GM21526 (cell line): ENCODE data around the gene PPM1K.

Source experiments
- ATAC-seq: cut with Tn5 transposase; IDR thresholded peaks from one replicate; pipeline ENCODE4 v1.9.1; 2021; ENCODE audit warnings: moderate library complexity; ENCODE audit not compliant: unreplicated experiment, low FRiP score

The PPM1K gene

DNA sequence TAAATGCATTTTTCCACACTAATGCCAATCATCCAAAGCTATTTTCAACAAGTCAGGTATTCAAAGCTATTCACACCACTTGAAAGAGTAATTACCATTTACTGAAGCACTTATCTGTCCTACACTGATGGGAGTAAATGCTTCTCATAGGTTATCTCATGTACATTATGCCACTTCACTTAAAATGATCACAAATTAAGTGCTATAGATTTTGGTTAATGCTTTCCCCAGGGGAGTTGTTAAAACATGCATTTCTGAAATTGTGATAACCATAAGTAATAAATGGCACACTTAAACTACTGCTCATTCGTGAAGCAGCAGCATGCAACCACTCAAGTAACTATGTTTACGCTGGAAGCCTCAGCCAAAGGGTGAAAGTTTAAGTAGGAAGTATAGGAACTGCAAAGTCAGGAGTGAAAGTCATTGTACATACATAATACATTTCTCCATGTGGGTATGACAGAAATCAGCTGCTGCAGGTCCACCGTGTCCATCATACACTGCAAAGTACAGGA is 6.6 kb downstream of the PPM1K start:
- ATAC-seq, result no peak

DNA sequence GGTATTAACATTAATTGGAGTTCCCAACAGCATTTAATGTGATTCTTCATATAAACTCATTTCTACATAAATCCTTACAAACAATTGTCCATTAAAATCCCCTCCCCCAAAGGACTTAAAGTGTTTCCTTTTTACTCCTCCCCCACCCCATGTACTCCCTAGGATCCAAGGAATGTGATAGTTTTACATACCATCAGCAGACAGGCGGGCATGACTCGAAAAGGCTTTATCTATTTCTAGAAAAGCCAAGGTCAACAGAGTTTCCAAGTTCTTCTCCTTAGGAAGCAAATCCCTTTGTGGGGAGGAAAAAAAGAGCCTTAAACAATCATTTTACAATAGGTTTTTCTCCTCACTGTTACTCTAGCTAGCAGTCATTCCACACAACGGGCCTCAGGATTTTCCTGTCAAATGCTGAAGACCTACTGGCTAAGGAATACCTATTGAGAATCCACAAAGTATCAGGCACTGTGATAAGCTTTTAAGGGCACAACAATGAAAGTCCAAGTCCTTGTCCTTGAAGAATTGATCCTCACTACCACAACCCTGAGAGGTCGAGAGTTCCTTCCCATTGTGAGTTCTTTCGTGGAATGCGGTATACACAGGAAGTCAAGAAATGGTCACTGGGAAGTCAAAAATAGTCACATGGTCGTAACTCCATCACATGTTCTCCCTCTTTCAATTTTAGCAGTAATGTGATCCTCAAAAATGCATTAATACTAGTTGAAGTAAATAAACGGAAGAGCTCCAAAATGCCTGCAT is 7.2 kb downstream of the PPM1K start:
- ATAC-seq, result no peak

- no peak for ATAC-seq
Measured at GRCh38 chr4:88275949-88276515, 8.3 kb downstream of the PPM1K start.

GRCh38 chr4:88275516-88275915 is 8.8 kb downstream of the PPM1K start:
- peak; percentile 45 for ATAC-seq

DNA sequence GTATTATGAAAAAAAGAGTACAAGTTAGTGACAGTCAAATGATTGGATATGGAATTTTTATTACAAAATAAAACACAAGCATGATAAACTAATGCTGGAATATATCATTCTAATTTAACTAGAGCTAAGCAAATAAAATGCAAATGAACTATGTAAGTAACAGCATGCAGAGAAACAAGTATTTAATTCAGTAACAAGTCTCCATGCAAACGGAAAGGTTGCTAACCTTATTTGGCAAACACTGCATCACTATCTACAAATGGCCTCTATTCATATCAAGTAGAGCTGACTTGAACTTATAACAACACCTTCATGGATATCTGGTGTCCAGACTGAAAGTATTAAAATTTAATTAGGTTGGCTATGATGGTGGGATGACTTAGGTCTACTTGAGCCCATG is 15.4 kb downstream of the PPM1K start:
- no peak for ATAC-seq

GRCh38 chr4:88264336-88264735 is 20.0 kb downstream of the PPM1K start:
- ATAC-seq, result no peak

GRCh38 chr4:88257726-88258125 is 26.6 kb downstream of the PPM1K start:
- ATAC-seq, result no peak

DNA sequence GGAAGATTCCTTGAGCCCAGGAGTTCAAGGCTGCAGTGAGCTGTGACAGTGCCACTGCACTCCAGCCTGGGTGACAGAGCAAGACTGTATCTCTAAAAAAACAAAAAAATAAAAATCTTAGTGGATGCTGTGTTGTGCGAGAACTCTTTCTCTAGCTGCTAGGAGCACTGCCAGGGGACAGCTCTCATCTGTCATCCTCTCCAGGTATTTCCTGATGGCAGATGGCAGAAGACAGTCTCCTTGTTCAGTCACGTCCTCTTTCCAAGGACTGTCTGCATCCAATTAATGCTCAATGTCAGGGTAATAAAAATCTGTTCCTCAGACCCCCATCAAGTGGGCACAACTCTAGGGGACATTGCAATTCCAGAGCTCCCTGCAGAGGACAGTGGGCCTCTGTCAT is 29.2 kb downstream of the PPM1K start:
- no peak for ATAC-seq

DNA sequence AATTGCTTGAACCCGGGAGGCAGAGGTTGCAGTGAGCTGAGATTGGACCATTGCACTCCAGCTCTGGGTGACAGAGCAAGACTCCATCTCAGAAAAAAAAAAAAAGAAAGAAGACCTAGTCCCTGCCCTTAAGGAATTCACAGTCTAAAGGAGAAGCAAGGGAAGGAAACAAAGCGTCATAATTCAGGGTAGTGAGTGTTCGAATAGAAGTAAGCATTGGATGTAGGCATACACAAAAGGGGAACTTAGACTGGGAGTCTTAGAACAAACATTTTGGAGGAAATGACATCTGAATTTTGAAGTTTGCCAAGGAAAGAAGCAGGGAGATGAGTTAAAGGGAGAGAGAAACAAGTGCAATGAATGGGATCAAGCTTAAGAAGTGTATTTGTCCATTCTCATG is 32.4 kb downstream of the PPM1K start:
- ATAC-seq, result no peak

- ATAC-seq, result no peak
Measured at GRCh38 chr4:88247148-88247547, 37.2 kb downstream of the PPM1K start.

- ATAC-seq, result no peak
Measured at GRCh38 chr4:88246600-88246999, 37.8 kb downstream of the PPM1K start.

GRCh38 chr4:88244816-88245579 is 39.4 kb downstream of the PPM1K start:
- ATAC-seq, result no peak

DNA sequence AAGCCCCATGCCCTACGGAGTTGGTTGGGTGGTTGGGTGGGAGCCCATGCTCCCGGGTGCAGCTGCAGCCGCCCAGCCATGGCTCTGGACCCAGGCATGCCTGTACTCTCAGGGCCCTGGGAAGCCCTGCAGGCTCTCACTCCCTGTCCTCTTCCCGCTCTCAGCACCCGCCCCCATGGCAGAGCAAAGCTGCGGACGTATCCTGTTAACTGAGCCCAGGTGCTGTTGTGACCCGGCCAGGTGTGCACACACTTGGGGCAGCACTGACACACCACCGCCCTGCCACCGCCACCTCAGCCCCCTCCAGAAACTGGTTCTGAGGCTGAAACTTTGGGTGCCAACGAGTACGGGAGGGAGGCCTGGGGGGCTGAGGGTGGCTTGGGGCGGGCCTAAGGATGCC is 40.3 kb downstream of the PPM1K start:
- ATAC-seq, result no peak

- ATAC-seq, result no peak
Measured at GRCh38 chr4:88242144-88242543, 42.2 kb downstream of the PPM1K start.

GRCh38 chr4:88240297-88240714 is 44.1 kb downstream of the PPM1K start:
- no peak for ATAC-seq

DNA sequence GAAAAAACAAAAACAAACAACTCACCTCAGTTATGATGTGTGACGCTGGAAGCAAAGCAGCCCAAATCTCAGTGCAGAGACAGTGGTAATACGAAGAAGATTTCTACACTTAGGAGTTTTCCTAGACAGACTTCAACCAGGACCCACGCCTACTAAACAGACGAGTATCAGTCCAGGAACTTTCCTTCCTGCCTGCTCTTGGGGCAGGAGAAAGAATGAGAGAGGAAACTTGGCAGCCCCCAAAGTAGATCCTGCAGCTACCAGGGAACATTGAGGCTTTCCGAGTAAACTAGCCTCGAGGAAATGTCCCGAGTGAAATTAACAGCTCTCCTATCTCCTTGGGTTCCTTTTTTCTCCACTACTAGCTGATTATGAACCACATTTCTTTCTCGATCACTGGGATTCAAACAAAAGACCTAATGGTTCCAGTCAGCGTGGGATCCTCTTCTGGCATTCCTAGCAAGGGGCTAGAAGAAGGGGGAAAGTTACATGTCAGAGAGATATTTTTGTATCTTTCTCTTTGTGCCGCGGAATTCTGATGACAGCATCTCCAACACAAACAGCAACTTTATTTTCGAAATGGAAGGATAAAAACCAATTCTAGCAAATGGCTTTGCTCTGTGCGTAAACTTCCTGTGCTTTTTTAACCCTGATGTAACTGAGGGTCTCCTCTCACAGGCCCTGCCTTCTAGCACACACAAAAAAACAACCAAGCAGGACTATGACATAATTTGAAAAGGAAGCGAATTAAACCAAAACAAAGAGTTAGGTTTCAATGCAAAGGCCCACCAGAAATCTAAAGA is 53.2 kb downstream of the PPM1K start:
- ATAC-seq, result no peak

DNA sequence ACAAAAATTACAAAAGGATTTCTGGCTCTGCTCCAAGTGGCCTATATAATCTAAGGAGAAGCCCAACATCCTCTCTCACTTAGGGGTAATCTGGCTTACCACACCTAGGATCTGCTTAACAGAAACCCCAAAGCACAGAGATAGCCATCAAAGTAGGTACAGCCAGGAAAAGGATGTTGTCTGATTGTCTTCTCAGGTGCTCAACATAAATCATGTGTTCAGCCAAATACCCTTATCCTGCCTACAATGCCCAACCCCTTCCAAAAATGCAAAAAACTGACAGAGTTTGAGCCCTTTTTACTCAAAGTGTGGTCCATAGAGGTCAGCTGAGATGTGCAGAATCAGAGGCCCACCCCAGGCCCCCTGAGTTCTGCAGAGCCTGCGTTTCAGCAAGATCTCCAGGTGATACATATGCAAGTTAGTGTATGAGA is 53.9 kb downstream of the PPM1K start:
- no peak for ATAC-seq

- ATAC-seq, result no peak
Measured at GRCh38 chr4:88227734-88228133, 56.6 kb downstream of the PPM1K start.

DNA sequence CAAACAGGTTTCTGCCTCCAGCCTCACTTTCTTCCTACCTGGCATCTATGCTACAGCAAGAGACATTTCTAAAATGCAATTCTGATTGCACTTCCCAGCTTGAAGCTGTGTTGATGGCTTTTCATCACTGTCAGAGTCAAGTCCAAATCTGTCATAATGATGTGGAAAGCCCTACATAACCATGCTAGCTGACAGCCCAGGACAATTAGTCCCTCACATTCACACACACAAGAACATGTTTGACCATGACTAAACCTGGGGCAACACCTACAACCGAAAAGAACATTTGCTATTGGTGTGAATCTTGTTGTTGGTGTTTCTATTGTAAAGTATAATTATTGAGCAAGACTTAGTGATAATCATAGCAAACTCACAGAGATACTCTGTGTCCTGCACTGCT is 58.2 kb downstream of the PPM1K start:
- no peak for ATAC-seq

DNA sequence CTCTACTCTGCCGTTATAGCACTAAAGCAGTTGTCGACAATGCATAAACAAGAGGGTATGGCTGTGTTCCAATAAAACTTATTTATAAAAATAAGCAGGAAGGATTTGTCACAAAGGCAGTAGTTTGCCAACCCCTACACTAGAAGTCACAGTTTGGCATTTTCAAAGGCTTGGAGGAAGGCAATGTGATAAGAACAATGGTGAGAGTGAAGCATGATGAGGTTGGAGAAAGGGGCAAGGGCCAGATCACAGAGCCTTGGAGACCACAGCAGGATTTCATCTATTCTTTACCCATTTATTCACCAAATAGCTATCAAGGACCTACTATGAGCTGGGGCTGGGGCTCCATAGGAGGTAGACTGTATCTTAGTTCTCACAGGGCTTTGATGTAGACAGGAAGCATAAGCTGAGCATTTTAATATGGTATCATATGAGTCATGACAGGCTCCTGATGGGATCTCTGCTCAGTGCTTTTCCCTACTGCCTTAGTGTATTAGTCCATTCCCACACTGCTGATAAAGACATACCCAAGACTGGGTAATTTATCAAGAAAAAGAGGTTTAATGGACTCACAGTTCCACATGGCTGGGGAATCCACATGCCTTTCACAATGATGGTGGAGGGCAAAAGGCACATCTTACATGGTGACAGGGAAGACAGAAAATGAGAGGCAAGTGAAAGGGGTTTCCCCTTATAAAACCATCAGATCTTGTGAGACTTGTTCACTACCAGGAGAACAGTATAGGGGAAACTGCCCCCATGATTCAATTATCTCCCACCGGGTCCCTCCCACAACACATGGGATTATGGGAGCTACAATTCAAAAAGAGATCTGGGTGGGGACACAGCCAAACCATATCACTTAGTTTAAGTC is 58.9 kb downstream of the PPM1K start:
- no peak for ATAC-seq
